Activated CD4-positive, alpha-beta T cell treated with anti-CD3 and anti-CD28 coated beads for 4 hours (primary cell): ENCODE results near the gene CADM1.

ENCODE experiments used
- DNase-seq, 2 donors: peaks; one replicate each; pipeline ENCODE4 v3.0.0-alpha.2; 2020

The CADM1 gene

GRCh38 chr11:115439969-115440540 is 64.2 kb downstream of the CADM1 start:
- no peak for DNase-seq

GRCh38 chr11:115439385-115439784 is 64.8 kb downstream of the CADM1 start:
- DNase-seq, result no peak

GRCh38 chr11:115437902-115438575 is 66.2 kb downstream of the CADM1 start:
- no peak for DNase-seq

- no peak for DNase-seq
These were observed 73.9 kb downstream of the CADM1 start for GRCh38 chr11:115430345-115430744.

- DNase-seq, result no peak
These were observed 75.9 kb downstream of the CADM1 start for GRCh38 chr11:115428306-115428705.

GRCh38 chr11:115425816-115426215 is 78.4 kb downstream of the CADM1 start:
- DNase-seq, result no peak

- DNase-seq, result no peak
These were observed 79.0 kb downstream of the CADM1 start for GRCh38 chr11:115425250-115425649.

- DNase-seq, result no peak
These were observed 80.3 kb downstream of the CADM1 start for GRCh38 chr11:115423728-115424459.

GRCh38 chr11:115421992-115422689 is 82.1 kb downstream of the CADM1 start:
- no peak for DNase-seq

- DNase-seq, result no peak
These were observed 82.7 kb downstream of the CADM1 start for GRCh38 chr11:115421352-115421991.

GRCh38 chr11:115420505-115420904 is 83.7 kb downstream of the CADM1 start:
- DNase-seq, result no peak

GRCh38 chr11:115418626-115419025 is 85.6 kb downstream of the CADM1 start:
- DNase-seq, result no peak

- no peak for DNase-seq
These were observed 86.1 kb downstream of the CADM1 start for GRCh38 chr11:115418081-115418480.

GRCh38 chr11:115411120-115411519 is 93.1 kb downstream of the CADM1 start:
- DNase-seq, result no peak

GRCh38 chr11:115409691-115410220 is 94.5 kb downstream of the CADM1 start:
- DNase-seq, result no peak

GRCh38 chr11:115409116-115409670 is 95.0 kb downstream of the CADM1 start:
- no peak for DNase-seq

- DNase-seq, result no peak
These were observed 95.9 kb downstream of the CADM1 start for GRCh38 chr11:115408036-115408921.

GRCh38 chr11:115407496-115407895 is 96.7 kb downstream of the CADM1 start:
- DNase-seq, result no peak

GRCh38 chr11:115406404-115406803 is 97.8 kb downstream of the CADM1 start:
- DNase-seq, result no peak

- no peak for DNase-seq
These were observed 105.7 kb downstream of the CADM1 start for GRCh38 chr11:115398333-115399080.

GRCh38 chr11:115396533-115396932 is 107.7 kb downstream of the CADM1 start:
- no peak for DNase-seq
